H1 (cell line): ENCODE data around the gene RASSF5. TPM values are rescaled to one million over a fixed set of nuclear protein-coding genes. Genes with fewer than 3 reads are reported as not detected.

Source experiments
- BACH1 ChIP-seq: IDR thresholded peaks from 2 replicates; pipeline ENCODE4 v1.6.1; 2012; ENCODE audit warnings: low read length, improper control_type of control experiment
- CBX8 ChIP-seq: fragments of 300-800, 300-1000 bp; sonication (generic); IDR thresholded peaks from 2 replicates; pipeline ENCODE4 v1.7.1; 2016; ENCODE audit warnings: low read depth, low read length, borderline replicate concordance
- CHD2 ChIP-seq: IDR thresholded peaks from 2 replicates; pipeline ENCODE4 v1.6.1; 2012; ENCODE audit warnings: low read length, improper control_type of control experiment
- FOSL1 ChIP-seq: IDR thresholded peaks from 2 replicates; pipeline ENCODE4 v1.6.1; 2011; ENCODE audit warnings: mild to moderate bottlenecking, low read depth, low read length, moderate library complexity; ENCODE audit not compliant: insufficient read depth
- MAX ChIP-seq: IDR thresholded peaks from 2 replicates; pipeline ENCODE4 v1.6.1; 2012; ENCODE audit warnings: inconsistent platforms
- RNF2 ChIP-seq: fragments of 200-900, 300-1000 bp; sonication (generic); IDR thresholded peaks from 2 replicates; pipeline ENCODE4 v1.7.1; 2016; ENCODE audit warnings: borderline replicate concordance, low read depth, mild to moderate bottlenecking, antibody characterized with exemption, low read length; ENCODE audit not compliant: poor library complexity, severe bottlenecking; ENCODE audit errors: missing control alignments
- SIN3A ChIP-seq, 2 experiments: IDR thresholded peaks in 1 of 2; conservative IDR thresholded peaks in 1 of 2; 2 replicates each; pipeline ENCODE4 v1.6.1; 2011 to 2012; ENCODE audit warnings: low read length in 2 of 2, improper control_type of control experiment in 1 of 2, low read depth in 1 of 2, mild to moderate bottlenecking in 1 of 2
- polyA plus RNA-seq, 7 experiments: library from polyadenylated mRNA; depleted of rRNA in 3 of 7; stranded (reverse) in 5 of 7; unstranded in 2 of 7; fragments of >200 nt in 5 of 7; fragments of 200-250 nt in 2 of 7; gene quantifications; 1 replicate in 5 of 7; 2 replicates in 1 of 7; 4 replicates in 1 of 7; pipeline versions ENCODE4 v1.2.1 to v1.2.3, GENCODE V29; 2011 to 2013; ENCODE audit warnings: missing spikeins in 2 of 7, mixed read lengths in 2 of 7
- total RNA-seq: library from RNA; stranded (reverse); fragmentation: NEBNext Ultra II Directional; extraction: Animal tissue kit (Norgen Biotek cat#: 25700); gene quantifications from 2 replicates; pipeline ENCODE4 v1.2.1, GENCODE V29; 2021

The RASSF5 gene
- total and polyA plus RNA-seq, 2 of the 8 experiments (the other 6 are each of a cell fraction or from before 2014, with no cell fraction given) = 0.82 to 1.8 TPM

GRCh38 chr1:206491616-206492015 lies 15.7 kb upstream of the RASSF5 start (continued):
- TF ChIP-seq CHD2 = no peak
- no peak for TF ChIP-seq BACH1
- no peak for TF ChIP-seq MAX
- no peak for TF ChIP-seq FOSL1
- no peak for TF ChIP-seq SIN3A (conservative IDR thresholded peaks at IDR 0.05 in 1 of 2, IDR thresholded peaks at IDR 0.05 in 1 of 2; ENCODE audit: low read depth in 1 of 2, low read length in 2 of 2)
- TF ChIP-seq CBX8 = no peak
- no peak for TF ChIP-seq RNF2
